Naive thymus-derived CD4-positive, alpha-beta T cell (primary cell): Measurements from ENCODE around the gene HBG2. TPM values are rescaled to one million over a fixed set of nuclear protein-coding genes. Genes with fewer than 3 reads are reported as not detected.
"Not testable (repeated sequence)": the region's sequence is repeated elsewhere in the genome, so short reads cannot be mapped to it uniquely, and the experiment has no call there.

Experiments
- ATAC-seq: fragments of 150-1000 bp; cut with Tn5 transposase; 2 replicates; pipeline ENCODE4 v1.10.0; 2021; ENCODE audit warnings: mild to moderate bottlenecking, moderate library complexity
- CTCF ChIA-PET: fragments of 350-600 bp; sonication (Branson Sonifier 250); formaldehyde crosslinking; loops from one replicate; lab custom pipeline; 2021; ENCODE audit warnings: antibody characterized with exemption; lab: Charles Lee
- POLR2A ChIA-PET: fragments of 350-600 bp; sonication (Branson Sonifier 250); formaldehyde crosslinking; loops from one replicate; lab custom pipeline; 2021; ENCODE audit warnings: antibody characterized with exemption, inconsistent platforms; lab: Charles Lee
- DNase-seq, 9 donors: peaks; one replicate each; pipeline versions ENCODE4 v3.0.0 to v3.0.0-alpha.2; 2020 to 2022; ENCODE audit warnings: mixed read lengths in 1 of 9
- H3K27ac ChIP-seq: one replicate; pipeline ENCODE4 v1.7.0; 2013; ENCODE audit warnings: mild to moderate bottlenecking, low read depth, low read length, moderate library complexity
- H3K27me3 ChIP-seq, 2 donors: one replicate each; pipeline ENCODE4 v1.7.0; 2013; ENCODE audit warnings: low read length in 2 of 2, mild to moderate bottlenecking in 2 of 2, moderate library complexity in 2 of 2; ENCODE audit not compliant: control insufficient read depth in 2 of 2, insufficient read depth in 2 of 2
- H3K36me3 ChIP-seq, 3 experiments: 1 replicate in 2 of 3; 2 replicates in 1 of 3; pipeline ENCODE4 v1.7.0; 2013; ENCODE audit warnings: low read length in 3 of 3, mild to moderate bottlenecking in 3 of 3, moderate library complexity in 1 of 3; ENCODE audit not compliant: insufficient read depth in 3 of 3, control insufficient read depth in 2 of 3
- H3K4me1 ChIP-seq, 2 donors: one replicate each; pipeline ENCODE4 v1.7.0; 2013; ENCODE audit warnings: low read length in 2 of 2, mild to moderate bottlenecking in 2 of 2, moderate library complexity in 1 of 2; ENCODE audit not compliant: control insufficient read depth in 2 of 2, insufficient read depth in 2 of 2
- H3K4me3 ChIP-seq: 2 replicates; pipeline ENCODE4 v1.7.0; 2013; ENCODE audit warnings: mild to moderate bottlenecking, low read length
- H3K9me3 ChIP-seq, 3 experiments: 1 replicate in 2 of 3; 2 replicates in 1 of 3; pipeline ENCODE4 v1.7.0; 2013; ENCODE audit warnings: low read length in 3 of 3; ENCODE audit not compliant: control insufficient read depth in 2 of 3
- H3K27ac Mint-ChIP-seq, 9 donors: one replicate each; pipeline ENCODE4 v1.8.0; 2020 to 2022; ENCODE audit warnings: mixed read lengths in 9 of 9, mild to moderate bottlenecking in 8 of 9, moderate library complexity in 5 of 9, inconsistent platforms in 2 of 9
- H3K27me3 Mint-ChIP-seq, 5 donors: one replicate each; pipeline ENCODE4 v1.8.0; 2021 to 2022; ENCODE audit warnings: mixed read lengths in 5 of 5, mild to moderate bottlenecking in 1 of 5
- H3K36me3 Mint-ChIP-seq, 5 donors: one replicate each; pipeline ENCODE4 v1.8.0; 2020 to 2022; ENCODE audit warnings: mixed read lengths in 5 of 5, mild to moderate bottlenecking in 3 of 5, inconsistent platforms in 1 of 5
- H3K4me1 Mint-ChIP-seq, 7 donors: one replicate each; pipeline ENCODE4 v1.8.0; 2020 to 2022; ENCODE audit warnings: mixed read lengths in 7 of 7, mild to moderate bottlenecking in 3 of 7, inconsistent platforms in 1 of 7
- H3K4me3 Mint-ChIP-seq, 10 donors: one replicate each; pipeline ENCODE4 v1.8.0; 2020 to 2022; ENCODE audit warnings: mild to moderate bottlenecking in 10 of 10, mixed read lengths in 10 of 10, moderate library complexity in 6 of 10, inconsistent platforms in 2 of 10
- H3K9me3 Mint-ChIP-seq, 11 donors: one replicate each; pipeline ENCODE4 v1.8.0; 2020 to 2022; ENCODE audit warnings: mixed read lengths in 11 of 11, mild to moderate bottlenecking in 4 of 11, inconsistent platforms in 1 of 11, moderate library complexity in 1 of 11
- intact Hi-C, 2 donors: fragments of 100-400 bp; cut with micrococcal nuclease; formaldehyde crosslinking; loops; one replicate each; pipeline ENCODE4 v1.15.1; 2023
- polyA plus RNA-seq, 2 donors: library from polyadenylated mRNA; unstranded; fragments of 300-500 nt; fragmentation: Illumina TruSeq; gene quantifications; one replicate each; pipeline ENCODE4 v1.2.3, GENCODE V29; 2021
- total RNA-seq, 6 experiments: library from RNA in 5 of 6; stranded (reverse) in 5 of 6; gene quantifications; 1 replicate in 5 of 6; 2 replicates in 1 of 6; pipeline ENCODE4 v1.2.3 and lab custom pipeline; 2021 to 2026

The HBG2 gene
- total and polyA plus RNA-seq, 7 experiments from 2014 or later, result not detected

- H3K9me3 ChIP-seq, result no peaks in the 10 kb centered on the region
These were observed 1.7 kb downstream of the HBG2 start for GRCh38 chr11:5252919-5253265.

GRCh38 chr11:5252192-5252918, 2.2 kb downstream of the HBG2 start:
- H3K27ac Mint-ChIP-seq, result no peak overlapping the region
- no peak overlapping the region for H3K27ac ChIP-seq

More at GRCh38 chr11:5252919-5253265, 1.7 kb downstream of the HBG2 start:
- H3K4me1 ChIP-seq, result no peaks in the 10 kb centered on the region
- Mint-ChIP-seq H3K27ac (peak overlapping the region in 1 of 9 donors; percentile 7), H3K4me1 (peaks cover 0 to 1% (median 0%) of the 10 kb centered on the region in 7 donors), H3K9me3 (peaks cover 0 to 4% (median 0%) of the 10 kb centered on the region in 11 donors), H3K4me3 (no peak overlapping the region), H3K27me3 (peaks cover 0 to 20% (median 9%) of the 10 kb centered on the region in 5 donors), H3K36me3 (no peaks in the 10 kb centered on the region)
- intact Hi-C loops, result no loop called here
- ATAC-seq (no peak), DNase-seq (no peak)
- CTCF ChIA-PET, result no interaction called here
- H3K4me3 ChIP-seq, result no peak overlapping the region
- no peaks in the 10 kb centered on the region for H3K27me3 ChIP-seq
- no peak overlapping the region for H3K27ac ChIP-seq
- POLR2A ChIA-PET, result no interaction called here
- no peaks in the 10 kb centered on the region for H3K36me3 ChIP-seq

GRCh38 chr11:5251746-5252145, 2.8 kb downstream of the HBG2 start:
- Histone ChIP-seq H3K9me3 (no peaks in the 10 kb centered on the region), H3K4me3 (no peak overlapping the region), H3K27ac (no peak overlapping the region), H3K36me3 (no peaks in the 10 kb centered on the region), H3K4me1 (no peaks in the 10 kb centered on the region), H3K27me3 (no peaks in the 10 kb centered on the region)
- H3K4me1 Mint-ChIP-seq, result no peaks in the 10 kb centered on the region
- ATAC-seq (no peak), DNase-seq (no peak)
- intact Hi-C loops, result no loop called here
- H3K27me3 Mint-ChIP-seq, result peaks cover 4 to 17% (median 9%) of the 10 kb centered on the region in 5 donors
- H3K36me3 Mint-ChIP-seq, result no peaks in the 10 kb centered on the region
- no peak overlapping the region for H3K4me3 Mint-ChIP-seq
- H3K27ac Mint-ChIP-seq, result no peak overlapping the region
- ChIA-PET CTCF (no interaction called here), POLR2A (no interaction called here)
- no peaks in the 10 kb centered on the region for H3K9me3 Mint-ChIP-seq

More at GRCh38 chr11:5252192-5252918, 2.2 kb downstream of the HBG2 start:
- ATAC-seq, result no peak
- no peaks in the 10 kb centered on the region for H3K36me3 Mint-ChIP-seq
- Histone ChIP-seq H3K9me3 (no peaks in the 10 kb centered on the region), H3K36me3 (no peaks in the 10 kb centered on the region), H3K27me3 (no peaks in the 10 kb centered on the region), H3K4me1 (no peaks in the 10 kb centered on the region), H3K4me3 (no peak overlapping the region)
- intact Hi-C loops, result no loop called here
- DNase-seq, result no peak
- ChIA-PET CTCF (no interaction called here), POLR2A (no interaction called here)
- H3K4me1 Mint-ChIP-seq, result no peaks in the 10 kb centered on the region
- H3K4me3 Mint-ChIP-seq, result no peak overlapping the region
- H3K9me3 Mint-ChIP-seq, result no peaks in the 10 kb centered on the region
- peaks cover 2 to 15% (median 9%) of the 10 kb centered on the region in 5 donors for H3K27me3 Mint-ChIP-seq

GRCh38 chr11:5250543-5251204, 3.9 kb downstream of the HBG2 start:
- H3K27me3 Mint-ChIP-seq, result peaks cover 4 to 27% (median 14%) of the 10 kb centered on the region in 5 donors
- no peak overlapping the region for H3K27ac Mint-ChIP-seq
- no peak overlapping the region for H3K27ac ChIP-seq
- no peaks in the 10 kb centered on the region for H3K9me3 Mint-ChIP-seq
- H3K4me1 Mint-ChIP-seq, result no peaks in the 10 kb centered on the region
- POLR2A ChIA-PET, result interaction anchor here (0.7 kb wide), 1 partner anchor 719 kb away, joined by 3 read pairs; no protein-coding TSS in a partner anchor
- CTCF ChIA-PET, result no interaction called here
- H3K27me3 ChIP-seq, result no peaks in the 10 kb centered on the region
- no peak overlapping the region for H3K4me3 Mint-ChIP-seq
- H3K4me1 ChIP-seq, result no peaks in the 10 kb centered on the region
- H3K36me3 ChIP-seq, result no peaks in the 10 kb centered on the region
- no peaks in the 10 kb centered on the region for H3K9me3 ChIP-seq
- no peaks in the 10 kb centered on the region for H3K36me3 Mint-ChIP-seq
- DNase-seq, result no peak
- H3K4me3 ChIP-seq, result no peak overlapping the region
- intact Hi-C loops, result no loop called here
- no peak for ATAC-seq

GRCh38 chr11:5249807-5250396, 4.7 kb downstream of the HBG2 start, which contains the start of gene HBG1:
TSS of gene HBG1 (minus strand) at chr11:5249857. CDS start at chr11:5249804, 53 bp downstream.
- H3K4me1 ChIP-seq, DNase-seq, H3K9me3 Mint-ChIP-seq, POLR2A ChIA-PET, H3K4me3 ChIP-seq, H3K27ac ChIP-seq, intact Hi-C loops, H3K27ac Mint-ChIP-seq, H3K9me3 ChIP-seq, H3K4me1 Mint-ChIP-seq, H3K4me3 Mint-ChIP-seq, ATAC-seq, CTCF ChIA-PET, H3K27me3 ChIP-seq, H3K36me3 ChIP-seq, H3K36me3 Mint-ChIP-seq: not testable (repeated sequence)
- H3K27me3 Mint-ChIP-seq, result peaks cover 4 to 34% (median 17%) of the 10 kb centered on the region in 5 donors

- DNase-seq, H3K4me3 ChIP-seq, H3K9me3 ChIP-seq, H3K27ac ChIP-seq, H3K9me3 Mint-ChIP-seq, H3K4me1 Mint-ChIP-seq, CTCF ChIA-PET, POLR2A ChIA-PET, intact Hi-C loops, ATAC-seq, H3K36me3 ChIP-seq, H3K4me1 ChIP-seq, H3K36me3 Mint-ChIP-seq, H3K4me3 Mint-ChIP-seq, H3K27ac Mint-ChIP-seq, H3K27me3 ChIP-seq: not testable (repeated sequence)
- H3K27me3 Mint-ChIP-seq, result peaks cover 5 to 37% (median 17%) of the 10 kb centered on the region in 5 donors
These were observed 6.1 kb downstream of the HBG2 start for GRCh38 chr11:5248498-5248897.
